H9 (cell line): ENCODE results near the gene TBC1D8. TPM values are rescaled to one million over a fixed set of nuclear protein-coding genes. Genes with fewer than 3 reads are reported as not detected.

Experiments used
- DNase-seq: peaks from one replicate; pipeline ENCODE4 v3.0.0-alpha.2; 2017
- H2AFZ ChIP-seq: one replicate; pipeline ENCODE4 v1.6.1; 2013; ENCODE audit warnings: mild to moderate bottlenecking, low read length, control low read depth, moderate library complexity
- H2AK5ac ChIP-seq: 2 replicates; pipeline ENCODE4 v1.6.1; 2013; ENCODE audit warnings: low read length, control low read depth, mixed read lengths; ENCODE audit not compliant: insufficient read length
- H2BK120ac ChIP-seq: one replicate; pipeline ENCODE4 v1.6.1; 2013; ENCODE audit warnings: low read depth, mild to moderate bottlenecking, low read length, control low read depth, inconsistent platforms; ENCODE audit not compliant: poor library complexity, severe bottlenecking
- H2BK12ac ChIP-seq: 2 replicates; pipeline ENCODE4 v1.6.1; 2013; ENCODE audit warnings: low read length, control low read depth, mixed read lengths, low read depth; ENCODE audit not compliant: insufficient read length
- H2BK15ac ChIP-seq: 2 replicates; pipeline ENCODE4 v1.6.1; 2013; ENCODE audit warnings: low read depth, low read length, control low read depth
- H2BK20ac ChIP-seq: one replicate; pipeline ENCODE4 v1.6.1; 2013; ENCODE audit warnings: low read depth, mild to moderate bottlenecking, low read length, control low read depth, inconsistent platforms; ENCODE audit not compliant: poor library complexity, severe bottlenecking
- H2BK5ac ChIP-seq: 2 replicates; pipeline ENCODE4 v1.6.1; 2013; ENCODE audit warnings: low read length, control low read depth, mixed read lengths; ENCODE audit not compliant: insufficient read length
- H3K14ac ChIP-seq: 2 replicates; pipeline ENCODE4 v1.6.1; 2013; ENCODE audit warnings: low read length, control low read depth; ENCODE audit not compliant: insufficient read depth
- H3K18ac ChIP-seq: 2 replicates; pipeline ENCODE4 v1.6.1; 2013; ENCODE audit warnings: low read depth, mild to moderate bottlenecking, mixed read lengths, low read length, control low read depth; ENCODE audit not compliant: insufficient read length
- H3K23ac ChIP-seq: 2 replicates; pipeline ENCODE4 v1.6.1; 2013; ENCODE audit warnings: low read length, control low read depth, mixed read lengths, low read depth; ENCODE audit not compliant: insufficient read length
- H3K23me2 ChIP-seq: 2 replicates; pipeline ENCODE4 v1.6.1; 2013; ENCODE audit warnings: low read depth, mild to moderate bottlenecking, mixed read lengths, low read length, control low read depth; ENCODE audit not compliant: insufficient read length, poor library complexity, severe bottlenecking
- H3K27ac ChIP-seq: 2 replicates; pipeline ENCODE4 v1.5.1; 2013; ENCODE audit warnings: low read length, control low read depth, mixed read lengths, low read depth; ENCODE audit not compliant: insufficient read length
- H3K27me3 ChIP-seq: 2 replicates; pipeline ENCODE4 v1.6.1; 2013; ENCODE audit warnings: low read length, control low read depth, inconsistent platforms; ENCODE audit not compliant: insufficient read depth
- H3K4ac ChIP-seq: 2 replicates; pipeline ENCODE4 v1.6.1; 2013; ENCODE audit warnings: low read depth, mild to moderate bottlenecking, control low read depth, inconsistent platforms, low read length, moderate library complexity
- H3K4me1 ChIP-seq: 2 replicates; pipeline ENCODE4 v1.6.1; 2013; ENCODE audit warnings: low read length, control low read depth, inconsistent platforms; ENCODE audit not compliant: insufficient read depth
- H3K4me2 ChIP-seq: 2 replicates; pipeline ENCODE4 v1.6.1; 2013; ENCODE audit warnings: low read length, control low read depth, mixed read lengths; ENCODE audit not compliant: insufficient read length, insufficient read depth
- H3K56ac ChIP-seq: 2 replicates; pipeline ENCODE4 v1.6.1; 2013; ENCODE audit warnings: low read depth, mild to moderate bottlenecking, mixed read lengths, low read length, control low read depth; ENCODE audit not compliant: insufficient read length
- H3K79me1 ChIP-seq: 2 replicates; pipeline ENCODE4 v1.6.1; 2013; ENCODE audit warnings: low read depth, mild to moderate bottlenecking, moderate library complexity, low read length, control low read depth, inconsistent platforms; ENCODE audit not compliant: insufficient read depth, poor library complexity, severe bottlenecking
- H3K79me2 ChIP-seq: 2 replicates; pipeline ENCODE4 v1.6.1; 2013; ENCODE audit warnings: low read length, control low read depth, inconsistent platforms; ENCODE audit not compliant: insufficient read depth
- H3K9ac ChIP-seq: 2 replicates; pipeline ENCODE4 v1.6.1; 2013; ENCODE audit warnings: low read length, control low read depth, mixed read lengths; ENCODE audit not compliant: insufficient read length; ENCODE audit errors: extremely low read depth
- H3K9me3 ChIP-seq: one replicate; pipeline ENCODE4 v1.6.1; 2013; ENCODE audit warnings: low read depth, low read length, inconsistent platforms; ENCODE audit not compliant: control insufficient read depth
- H3T11ph ChIP-seq: one replicate; pipeline ENCODE4 v1.6.1; 2013; ENCODE audit warnings: mild to moderate bottlenecking, low read length, control low read depth, inconsistent platforms
- H4K20me1 ChIP-seq: one replicate; pipeline ENCODE4 v1.6.1; 2013; ENCODE audit not compliant: control insufficient read depth, insufficient read length, insufficient read depth
- H4K5ac ChIP-seq: 2 replicates; pipeline ENCODE4 v1.6.1; 2013; ENCODE audit warnings: low read depth, mild to moderate bottlenecking, mixed read lengths, low read length, control low read depth; ENCODE audit not compliant: insufficient read length
- H4K8ac ChIP-seq: replicated peaks from 2 replicates; pipeline ENCODE4 v1.6.1; 2013; ENCODE audit warnings: low read length, control low read depth, mixed read lengths, low read depth; ENCODE audit not compliant: insufficient read length
- H4K91ac ChIP-seq: 2 replicates; pipeline ENCODE4 v1.6.1; 2013; ENCODE audit warnings: low read depth, mild to moderate bottlenecking, moderate library complexity, mixed read lengths, low read length, control low read depth; ENCODE audit not compliant: insufficient read length
- H3K27ac Mint-ChIP-seq, 3 experiments: 2 replicates in 2 of 3; 3 replicates in 1 of 3; pipeline ENCODE4 v1.8.0; 2020 to 2021; ENCODE audit warnings: mixed read lengths in 3 of 3, mild to moderate bottlenecking in 1 of 3, moderate library complexity in 1 of 3
- H3K27me3 Mint-ChIP-seq: 2 replicates; pipeline ENCODE4 v1.8.0; 2021; ENCODE audit warnings: low read depth, mild to moderate bottlenecking, moderate library complexity, mixed read lengths
- H3K36me3 Mint-ChIP-seq, 3 experiments: 2 replicates in 2 of 3; 3 replicates in 1 of 3; pipeline ENCODE4 v1.8.0; 2020 to 2021; ENCODE audit warnings: low read depth in 3 of 3, mixed read lengths in 3 of 3; ENCODE audit not compliant: insufficient read depth in 1 of 3
- H3K4me1 Mint-ChIP-seq, 2 experiments: 2 replicates each; pipeline ENCODE4 v1.8.0; 2020; ENCODE audit warnings: mixed read lengths in 2 of 2
- H3K4me3 Mint-ChIP-seq, 2 experiments: 2 replicates in 1 of 2; 3 replicates in 1 of 2; pipeline ENCODE4 v1.8.0; 2020 to 2021; ENCODE audit warnings: mild to moderate bottlenecking in 2 of 2, mixed read lengths in 2 of 2, moderate library complexity in 1 of 2
- H3K9me3 Mint-ChIP-seq, 2 experiments: 2 replicates in 1 of 2; 3 replicates in 1 of 2; pipeline ENCODE4 v1.8.0; 2020; ENCODE audit warnings: mild to moderate bottlenecking in 2 of 2, mixed read lengths in 2 of 2, moderate library complexity in 1 of 2
- CTCF ChIP-seq: fragments of 200-600 bp; sonication (generic); conservative IDR thresholded peaks from 3 replicates; pipeline ENCODE4 v1.8.0; 2021; ENCODE audit warnings: antibody characterized with exemption, mild to moderate bottlenecking
- WGBS: extraction: QIAGEN DNeasy Blood & Tissue Kit; methylation state at CpG from one replicate; pipeline ENCODE4 v1.1.7; 2013; ENCODE audit warnings: missing lambda C conversion rate, low lambda C conversion rate, mixed read lengths; ENCODE audit not compliant: insufficient read length; ENCODE audit errors: extremely low coverage; 5-methylcytosine and 5-hydroxymethylcytosine counted together
- total RNA-seq: library from RNA; stranded (reverse); gene quantifications from 2 replicates; pipeline ENCODE4 v1.2.1, GENCODE V29; 2021

TBC1D8 gene
- total RNA-seq, 1 experiment from 2014 or later, result 16.6 TPM

- H3K4me1 Mint-ChIP-seq, result no peaks in the 10 kb centered on the region
- Histone ChIP-seq H3K4me2 (no peak overlapping the region), H3K9ac (no peak overlapping the region), H3K56ac (no peak overlapping the region), H3K23me2 (no peaks in the 10 kb centered on the region), H4K20me1 (no peaks in the 10 kb centered on the region), H3K4me1 (no peaks in the 10 kb centered on the region), H2BK15ac (no peak overlapping the region), H4K5ac (peak overlapping the region; percentile 25), H3K18ac (peak overlapping the region; percentile 70), H3K4ac (no peak overlapping the region), H4K91ac (no peak overlapping the region), H3K23ac (no peak overlapping the region), H3K27ac (no peak overlapping the region), H3T11ph (no peak overlapping the region), H2BK120ac (no peak overlapping the region), H2BK20ac (no peak overlapping the region), H3K14ac (no peak overlapping the region), H3K9me3 (no peaks in the 10 kb centered on the region), H4K8ac (no peak overlapping the region), H3K79me2 (no peaks in the 10 kb centered on the region), H2AK5ac (no peak overlapping the region), H3K27me3 (no peaks in the 10 kb centered on the region), H2BK5ac (no peak overlapping the region), H2BK12ac (no peak overlapping the region), H2AFZ (no peak overlapping the region), H3K79me1 (no peaks in the 10 kb centered on the region)
- no peak overlapping the region; a peak in 1 of 5 replicates for H3K4me3 Mint-ChIP-seq
- no CpG with 5 or more reads among the region's 21 CpGs for WGBS
- TF ChIP-seq CTCF, result peak; percentile 83
- no peaks in the 10 kb centered on the region for H3K27me3 Mint-ChIP-seq
- DNase-seq, result peak; percentile 57
- H3K36me3 Mint-ChIP-seq, result peaks cover 20 to 34% (median 23%) of the 10 kb centered on the region in 3 experiments; a peak in 6 of 7 replicates
- H3K9me3 Mint-ChIP-seq, result no peaks in the 10 kb centered on the region; a peak in 1 of 5 replicates
- peak overlapping the region; percentile 17 to 97 (median 97); a peak in 4 of 7 replicates for H3K27ac Mint-ChIP-seq
Observed at GRCh38 chr2:101038455-101039255, 112.5 kb downstream of the TBC1D8 start.
